Measurements from ENCODE around the gene BCL2. TPM values are rescaled to one million over a fixed set of nuclear protein-coding genes. Genes with fewer than 3 reads are reported as not detected.

BCL2 gene
- polyA plus RNA-seq, 1 of the 3 experiments (the other 2 are of a cell fraction), result 1.5 TPM

- Histone ChIP-seq H4K20me1 (ENCODE audit: insufficient read depth) (no peaks in the 10 kb centered on the region), H3K79me2 (ENCODE audit: insufficient read depth) (no peaks in the 10 kb centered on the region), H3K36me3 (replicated peaks in 1 of 2; ENCODE audit: control insufficient read depth in 1 of 2, insufficient read depth in 2 of 2, low read length in 1 of 2) (no peaks in the 10 kb centered on the region), H3K9me2 (no peaks in the 10 kb centered on the region), H3K9ac (no peak overlapping the region), H3F3A (replicated peaks; ENCODE audit: insufficient read depth) (no peaks in the 10 kb centered on the region), H3K4me1 (ENCODE audit: control insufficient read depth in 1 of 2, insufficient read depth in 2 of 2, low read depth in 1 of 2, low read length in 1 of 2) (peaks cover 7 to 21% of the 10 kb centered on the region in 2 experiments; a peak in 2 of 4 replicates), H3K4me2 (no peak overlapping the region), H3K9me3 (no peaks in the 10 kb centered on the region), H3K4me3 (ENCODE audit: low read depth in 2 of 2, low read length in 1 of 2) (no peak overlapping the region), H2AFZ (ENCODE audit: low read depth) (no peak overlapping the region), H3K27ac (ENCODE audit: low read depth in 2 of 2, low read length in 1 of 2) (no peak overlapping the region), H3K27me3 (ENCODE audit: insufficient read depth) (no peaks in the 10 kb centered on the region)
- TF ChIP-seq FOXM1 (IDR thresholded peaks at IDR 0.05; ENCODE audit: low read depth) (no peak), USF1 (IDR thresholded peaks at IDR 0.05; ENCODE audit: borderline replicate concordance, low read depth) (no peak), IRF3 (IDR thresholded peaks at IDR 0.05; ENCODE audit: low read depth, low read length) (no peak), ZBTB33 (IDR thresholded peaks at IDR 0.05; ENCODE audit: borderline replicate concordance, low read depth) (no peak), TAF1 (IDR thresholded peaks at IDR 0.05; ENCODE audit: borderline replicate concordance, low read depth, low read length) (no peak), RFX5 (IDR thresholded peaks at IDR 0.05; ENCODE audit: low read length) (no peak), JUND (IDR thresholded peaks at IDR 0.05) (no peak), MAX (IDR thresholded peaks at IDR 0.05; ENCODE audit: low read depth) (no peak), YY1 (IDR thresholded peaks at IDR 0.05; ENCODE audit: low read depth) (no peak), TCF12 (IDR thresholded peaks at IDR 0.05) (no peak), USF2 (IDR thresholded peaks at IDR 0.05; ENCODE audit: borderline replicate concordance, low read depth, low read length) (no peak), EZH2phosphoT487 (IDR thresholded peaks at IDR 0.05; ENCODE audit: borderline replicate concordance, low read depth) (no peak), CTCF (IDR thresholded peaks at IDR 0.05) (no peak), MXI1 (IDR thresholded peaks at IDR 0.05; ENCODE audit: low read depth, low read length) (no peak), FOXJ3 (CRISPR knock-in tag; IDR thresholded peaks at IDR 0.05) (no peak), RXRA (IDR thresholded peaks at IDR 0.05; ENCODE audit: borderline replicate concordance, low read depth) (no peak), RCOR1 (IDR thresholded peaks at IDR 0.05; ENCODE audit: low read length) (no peak), REST (IDR thresholded peaks at IDR 0.05; ENCODE audit: low read depth, low read length) (no peak), POLR2AphosphoS5 (IDR thresholded peaks at IDR 0.05; ENCODE audit: low read depth, low read length) (no peak), CHD2 (IDR thresholded peaks at IDR 0.05; ENCODE audit: low read length, partially characterized antibody) (no peak)
- 74% methylated on average over 10 of the region's 14 CpGs for WGBS (ENCODE audit: low lambda C conversion rate)
- no peak for DNase-seq
- POLR2A ChIA-PET, result no interaction called here
- CTCF ChIA-PET, result interaction anchor here (0.8 to 1.8 kb wide), 4 partner anchors 7 to 167 kb away, joined by 3 to 5 read pairs (median 4); no protein-coding TSS in a partner anchor
Measured at GRCh38 chr18:63155910-63156773, 163.4 kb downstream of the BCL2 start.

Measured in SK-N-SH (cell line).